Measurements from ENCODE around the gene APCS. TPM values are rescaled to one million over a fixed set of nuclear protein-coding genes. Genes with fewer than 3 reads are reported as not detected.

The APCS gene
- polyA plus RNA-seq, 4 donors = not detected

Other genes starting within 250 kb of the APCS start
- gene OR10J4, start 155.6 kb upstream of the APCS start, polyA plus RNA-seq (ENCODE audit: insufficient read length in 4 of 4) = not detected
- gene OR10J1, start 148.1 kb upstream of the APCS start, polyA plus RNA-seq (ENCODE audit: insufficient read length in 4 of 4) = under 1 TPM in 2 of 4 donors, not detected in 2; 0.04 to 0.08 TPM
- not detected for gene OR10J5, start 51.8 kb upstream of the APCS start, polyA plus RNA-seq (ENCODE audit: insufficient read length in 4 of 4)
- gene CRP, start 126.8 kb downstream of the APCS start, polyA plus RNA-seq (ENCODE audit: insufficient read length in 4 of 4) = under 1 TPM in 1 of 4 donors, not detected in 3; 0.20 TPM
- 10 to 100 TPM; 11.2 to 31.0 (median 24.2) TPM for gene DUSP23, start 193.1 kb downstream of the APCS start, polyA plus RNA-seq (ENCODE audit: insufficient read length in 4 of 4)
- gene FCRL6, start 214.5 kb downstream of the APCS start, polyA plus RNA-seq (ENCODE audit: insufficient read length in 4 of 4) = under 1 TPM; 0.10 to 0.41 (median 0.34) TPM
- gene SLAMF8, start 239.0 kb downstream of the APCS start, polyA plus RNA-seq (ENCODE audit: insufficient read length in 4 of 4) = 1 to 10 TPM in 1 of 4 donors, under 1 TPM in 3; 0.42 to 1.1 (median 0.72) TPM

All from left renal pelvis (tissue), 4 donors.